Heart left ventricle (tissue), 16 donors: ENCODE data around the gene PTPMT1. TPM values are rescaled to one million over a fixed set of nuclear protein-coding genes. Genes with fewer than 3 reads are reported as not detected.

Source experiments
- ATAC-seq, 4 donors: fragments of 200-7000 bp; cut with Tn5 transposase; one replicate each; pipeline ENCODE4 v1.9.1; 2020 to 2022; ENCODE audit warnings: moderate library complexity in 4 of 4, mild to moderate bottlenecking in 3 of 4, moderate number of reproducible peaks in 1 of 4
- DNase-seq, 5 donors: peaks; one replicate each; pipeline ENCODE4 v3.0.0-alpha.2; 2020
- H3K27ac ChIP-seq, 12 donors: fragments of 200-600 bp; sonication (generic) in 4 of 12; one replicate each; pipeline versions ENCODE4 v1.5.0 to v1.8.0; 2016 to 2022; ENCODE audit warnings: mild to moderate bottlenecking in 2 of 12
- H3K27me3 ChIP-seq, 9 donors: fragments of 200-600 bp; sonication (generic) in 2 of 9; one replicate each; pipeline versions ENCODE4 v1.5.1 to v1.8.0; 2016 to 2022; ENCODE audit warnings: mild to moderate bottlenecking in 3 of 9
- H3K36me3 ChIP-seq, 9 donors: fragments of 200-600 bp; sonication (generic) in 2 of 9; one replicate each; pipeline versions ENCODE4 v1.5.0 to v1.8.0; 2018 to 2022; ENCODE audit warnings: mild to moderate bottlenecking in 2 of 9
- H3K4me1 ChIP-seq, 12 donors: fragments of 200-600 bp; sonication (generic) in 4 of 12; one replicate each; pipeline versions ENCODE4 v1.5.0 to v1.8.0; 2016 to 2022; ENCODE audit warnings: mild to moderate bottlenecking in 3 of 12
- H3K4me3 ChIP-seq, 12 donors: fragments of 200-600 bp; sonication (generic) in 4 of 12; one replicate each; pipeline versions ENCODE4 v1.5.0 to v1.8.0; 2017 to 2022; ENCODE audit warnings: mild to moderate bottlenecking in 9 of 12, moderate library complexity in 4 of 12
- H3K9me3 ChIP-seq, 12 donors: fragments of 200-600 bp; sonication (generic) in 4 of 12; one replicate each; pipeline versions ENCODE4 v1.5.0 to v1.8.0; 2016 to 2022; ENCODE audit warnings: mild to moderate bottlenecking in 1 of 12
- CTCF ChIP-seq, 12 donors: fragments of 200-600 bp; sonication (generic) in 4 of 12; IDR thresholded peaks; one replicate each; pipeline versions ENCODE4 v1.5.0 to v1.8.0; 2018 to 2022; ENCODE audit warnings: antibody characterized with exemption in 12 of 12, mild to moderate bottlenecking in 5 of 12
- POLR2A ChIP-seq, 2 donors: fragments of 450-650 bp; IDR thresholded peaks; one replicate each; pipeline ENCODE4 v1.6.1; 2017; ENCODE audit warnings: antibody characterized with exemption in 2 of 2, mild to moderate bottlenecking in 2 of 2, moderate library complexity in 2 of 2
- WGBS, 4 donors: extraction: QIAGEN DNeasy Blood & Tissue Kit in 2 of 4; methylation state at CpG; one replicate each; pipeline versions ENCODE4 v1.1.5 to v1.1.7; 2013 to 2018; 5-methylcytosine and 5-hydroxymethylcytosine counted together
- intact Hi-C, 10 donors: fragments of 100-400 bp; cut with DNase I; formaldehyde crosslinking; loops; one replicate each; pipeline versions ENCODE4 v1.11.1 to v1.14.2; 2022
- polyA plus RNA-seq, 2 donors: library from polyadenylated mRNA; stranded (reverse); fragments of 200-250 nt; gene quantifications; one replicate each; pipeline ENCODE4 v1.2.3, GENCODE V29; 2013
- total RNA-seq, 9 donors: library from RNA; depleted of rRNA in 2 of 9; stranded (reverse); fragments of >200 nt in 2 of 9; fragmentation: NEBNext Ultra II Directional in 3 of 9; extraction: Animal tissue kit (Norgen Biotek cat#: 25700) in 3 of 9; gene quantifications; one replicate each; pipeline versions ENCODE4 v1.1.0 to v1.2.4, GENCODE V29; 2016 to 2023
- donor health status: ischemic (EF 13 %, LVEDD 7.1; RV severe dilation, severe dysfunction).
- donor health status: healthy with polysubstance abuse.
- donor health status: DM: no; HTN: yes; CAD: no.
- donor health status: DM: no; HTN: no; CAD: no.
- donor health status: ischemic (EF 25% LVEDD 6.9; RV normal size, moderate dysfunction).
- donor health status: ischemic (EF 25% LVEDD 5.7; RV mildly dilated, moderate dysfunction).
- donor health status: healthy.
- donor health status: DM: yes; HTN: yes; CAD: no.
- donor health status: ischemic (EF 35%, LVEDD 5.7; RV mildly dilated, moderate dysfunction).
- donor health status: nonischemic (EF 11% LVEDD 7.7; RV severe dilation, severe dysfunction).
- donor health status: DM: yes; HTN: yes; CAD: no.
- donor health status: PGD.
- donor health status: ischemic (EF 29% LVEDD 5.4; RV normal size, mild dysfunction).
- donor health status: nonischemic (EF 23%, LVEDD 6.1; RV moderate dilation, normal function).

PTPMT1 gene
- total and polyA plus RNA-seq, 11 donors: 17.4 to 77.4 (median 24.5) TPM

- Histone ChIP-seq H3K27ac (no peak overlapping the region), H3K36me3 (peaks cover 0 to 63% (median 47%) of the 10 kb centered on the region in 9 donors), H3K4me1 (peaks cover 3 to 48% (median 38%) of the 10 kb centered on the region in 12 donors), H3K9me3 (no peaks in the 10 kb centered on the region), H3K4me3 (no peak overlapping the region), H3K27me3 (no peaks in the 10 kb centered on the region)
- no peak for TF ChIP-seq CTCF (IDR thresholded peaks at IDR 0.05)
- TF ChIP-seq POLR2A (IDR thresholded peaks at IDR 0.05): no peak
- DNase-seq: no peak
- WGBS, 4 donors: 97 to 98% (median 98%) methylated on average over 6 to 7 of the region's 7 CpGs
- intact Hi-C loops: loop anchor here in 1 of 10 donors (5.0 kb wide), 1 partner anchor 48 kb away; no protein-coding TSS in a partner anchor
- no peak for ATAC-seq
Measured at GRCh38 chr11:47569646-47570045, 4.2 kb downstream of the PTPMT1 start.

DNA sequence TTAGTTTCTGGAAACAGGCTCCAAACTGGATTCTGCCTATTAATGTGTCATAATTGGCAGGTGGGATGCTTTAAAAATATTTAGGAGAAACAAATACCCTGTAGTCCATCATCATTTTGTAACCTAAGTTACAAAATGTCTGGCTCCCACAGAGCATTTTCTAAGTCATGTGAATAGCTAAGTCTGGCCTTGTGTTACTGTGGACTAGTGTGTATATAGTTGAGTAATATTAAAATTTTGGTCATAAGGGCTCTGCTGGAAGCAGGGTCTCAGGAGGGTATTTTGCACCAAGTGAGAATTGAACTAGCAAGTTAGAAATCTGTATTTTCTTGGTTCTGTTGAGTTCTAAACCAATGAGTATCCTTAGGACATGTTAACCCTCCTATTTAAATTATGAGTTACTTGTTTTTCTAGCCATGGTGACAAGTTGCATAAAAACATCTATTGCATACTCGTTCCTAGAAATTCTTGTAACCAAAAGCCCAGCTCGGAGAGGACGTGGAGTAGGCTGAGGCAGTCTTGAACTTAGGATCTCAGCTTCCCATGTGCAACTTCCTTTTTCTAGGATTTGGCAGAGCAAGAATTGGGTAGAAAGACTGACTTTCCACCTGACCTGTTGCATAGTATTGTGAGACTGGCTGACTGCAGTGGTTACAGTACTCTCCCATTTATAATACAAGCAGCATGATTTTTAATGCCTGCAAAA is 5.4 kb downstream of the PTPMT1 start:
- DNase-seq (no peak), ATAC-seq (no peak)
- intact Hi-C loops: no loop called here
- Histone ChIP-seq H3K4me1 (peaks cover 0 to 42% (median 32%) of the 10 kb centered on the region in 12 donors), H3K4me3 (no peak overlapping the region), H3K27ac (no peak overlapping the region), H3K36me3 (peaks cover 0 to 74% (median 59%) of the 10 kb centered on the region in 9 donors), H3K27me3 (no peaks in the 10 kb centered on the region), H3K9me3 (no peaks in the 10 kb centered on the region)
- TF ChIP-seq CTCF (IDR thresholded peaks at IDR 0.05) (no peak), POLR2A (IDR thresholded peaks at IDR 0.05) (no peak)
- 86 to 95% (median 90%) methylated on average over 3 of the region's 3 CpGs for WGBS, 4 donors

DNA sequence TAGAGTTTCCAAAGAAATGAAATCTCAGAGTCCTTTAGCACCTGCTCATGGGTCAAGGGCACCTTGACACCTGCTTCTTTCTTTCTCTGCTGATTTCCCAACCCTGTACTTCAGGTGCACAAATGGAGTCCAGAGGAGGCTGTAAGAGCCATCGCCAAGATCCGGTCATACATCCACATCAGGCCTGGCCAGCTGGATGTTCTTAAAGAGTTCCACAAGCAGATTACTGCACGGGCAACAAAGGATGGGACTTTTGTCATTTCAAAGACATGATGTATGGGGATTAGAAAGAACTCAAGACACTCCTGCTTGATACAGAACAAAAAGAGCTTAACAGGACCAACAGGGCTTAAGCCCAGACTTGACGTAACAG is 5.9 kb downstream of the PTPMT1 start:
- intact Hi-C loops: no loop called here

More for the DNA sequence above, 5.9 kb downstream of the PTPMT1 start:
- Histone ChIP-seq H3K4me3 (no peak overlapping the region), H3K27me3 (no peaks in the 10 kb centered on the region), H3K27ac (peak overlapping the region in 1 of 12 donors; percentile 58), H3K9me3 (no peaks in the 10 kb centered on the region), H3K4me1 (peaks cover 0 to 38% (median 30%) of the 10 kb centered on the region in 12 donors), H3K36me3 (peaks cover 0 to 80% (median 62%) of the 10 kb centered on the region in 9 donors)
- DNase-seq: no peak
- ATAC-seq: no peak
- TF ChIP-seq CTCF (IDR thresholded peaks at IDR 0.05): no peak
- TF ChIP-seq POLR2A (IDR thresholded peaks at IDR 0.05): no peak
- WGBS, 4 donors: 74 to 85% (median 84%) methylated on average over 4 of the region's 4 CpGs
